ENCODE data around the gene GGPS1.
"Not testable (repeated sequence)": the region's sequence is repeated elsewhere in the genome, so short reads cannot be mapped to it uniquely, and the experiment has no call there.

Gene GGPS1

GRCh38 chr1:235295902-235296350, 32.4 kb upstream of the GGPS1 start:
- H3K27ac Mint-ChIP-seq, result peak overlapping the region; percentile 76
- H3K9me3 Mint-ChIP-seq, result no peaks in the 10 kb centered on the region
- H3K4me3 Mint-ChIP-seq, result no peak overlapping the region
- no peak for DNase-seq
- H3K27me3 Mint-ChIP-seq, result no peaks in the 10 kb centered on the region
- H3K4me1 Mint-ChIP-seq (ENCODE audit: low read depth), result peaks cover 60% of the 10 kb centered on the region
- peaks cover 10% of the 10 kb centered on the region for H3K36me3 Mint-ChIP-seq (ENCODE audit: low read depth)

DNA sequence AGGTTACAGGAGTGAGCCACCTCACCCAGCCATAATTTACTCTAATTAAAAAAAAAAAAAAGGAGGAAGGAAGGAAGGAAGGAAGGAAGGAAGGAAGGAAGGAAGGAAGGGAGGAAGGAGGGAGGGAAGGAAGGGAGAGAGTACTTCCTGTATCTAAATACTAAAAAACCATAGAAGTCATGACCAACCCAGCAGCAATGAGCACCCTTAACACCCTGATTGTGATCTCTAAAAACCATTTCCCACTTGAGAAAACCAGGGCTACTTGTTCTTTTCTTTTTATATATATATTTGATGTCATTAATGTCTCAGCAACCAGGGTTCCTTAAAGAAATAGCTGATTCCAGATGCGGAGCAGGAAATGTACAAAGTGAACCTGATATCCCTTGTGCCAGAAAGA, 31.6 kb upstream of the GGPS1 start:
- no peak for DNase-seq
- Mint-ChIP-seq H3K4me3 (no peak overlapping the region), H3K27ac (peak overlapping the region; percentile 16), H3K9me3 (no peaks in the 10 kb centered on the region), H3K4me1 (ENCODE audit: low read depth) (peaks cover 60% of the 10 kb centered on the region), H3K36me3 (ENCODE audit: low read depth) (peaks cover 10% of the 10 kb centered on the region), H3K27me3 (no peaks in the 10 kb centered on the region)

DNA sequence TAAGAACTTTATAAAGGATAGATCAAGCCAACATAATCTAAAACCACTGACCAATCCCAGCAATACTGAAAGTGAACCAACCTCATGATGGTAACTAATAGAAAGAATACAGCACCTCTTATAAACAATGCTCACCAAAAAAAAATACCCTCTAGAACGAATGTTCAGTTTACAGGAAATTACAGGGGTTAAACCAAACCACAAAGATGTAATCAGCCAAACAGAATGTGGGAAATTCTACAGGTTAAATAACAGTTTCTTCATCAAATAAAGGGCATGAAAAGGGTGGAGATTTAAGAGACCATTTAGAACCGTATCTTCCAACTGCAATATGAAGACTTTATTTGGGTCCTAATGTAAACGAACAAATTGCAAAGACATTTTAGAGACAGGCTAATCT, 30.8 kb upstream of the GGPS1 start:
- Mint-ChIP-seq H3K27ac (peak overlapping the region; percentile 84), H3K27me3 (no peaks in the 10 kb centered on the region), H3K36me3 (ENCODE audit: low read depth) (peaks cover 10% of the 10 kb centered on the region), H3K4me3 (peak overlapping the region; percentile 44), H3K9me3 (no peaks in the 10 kb centered on the region), H3K4me1 (ENCODE audit: low read depth) (peaks cover 59% of the 10 kb centered on the region)
- no peak for DNase-seq

DNA sequence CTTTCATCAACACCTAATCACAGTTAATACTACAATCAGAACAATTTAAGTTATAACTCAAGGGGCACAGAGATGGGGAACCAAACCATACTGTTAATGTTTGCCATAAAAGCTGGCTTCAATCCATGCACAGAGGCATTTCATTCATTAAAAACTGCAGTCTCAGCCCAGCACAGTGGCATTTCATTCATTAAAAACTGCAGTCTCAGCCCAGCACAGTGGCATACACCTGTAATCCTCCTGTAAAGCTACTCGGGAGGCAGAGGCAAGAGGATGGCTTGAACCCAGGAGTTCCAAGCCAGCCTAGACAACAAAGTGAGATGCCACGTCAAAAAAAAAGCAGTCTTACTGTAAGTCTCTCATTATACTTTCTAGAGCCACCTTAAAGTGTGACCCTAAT, 29.6 kb upstream of the GGPS1 start:
- H3K27me3 Mint-ChIP-seq, result no peaks in the 10 kb centered on the region
- H3K9me3 Mint-ChIP-seq, result no peaks in the 10 kb centered on the region
- H3K27ac Mint-ChIP-seq, result peak overlapping the region; percentile 85
- peak overlapping the region; percentile 7 for H3K4me3 Mint-ChIP-seq
- no peak for DNase-seq
- peaks cover 14% of the 10 kb centered on the region for H3K36me3 Mint-ChIP-seq (ENCODE audit: low read depth)
- peaks cover 58% of the 10 kb centered on the region for H3K4me1 Mint-ChIP-seq (ENCODE audit: low read depth)

DNA sequence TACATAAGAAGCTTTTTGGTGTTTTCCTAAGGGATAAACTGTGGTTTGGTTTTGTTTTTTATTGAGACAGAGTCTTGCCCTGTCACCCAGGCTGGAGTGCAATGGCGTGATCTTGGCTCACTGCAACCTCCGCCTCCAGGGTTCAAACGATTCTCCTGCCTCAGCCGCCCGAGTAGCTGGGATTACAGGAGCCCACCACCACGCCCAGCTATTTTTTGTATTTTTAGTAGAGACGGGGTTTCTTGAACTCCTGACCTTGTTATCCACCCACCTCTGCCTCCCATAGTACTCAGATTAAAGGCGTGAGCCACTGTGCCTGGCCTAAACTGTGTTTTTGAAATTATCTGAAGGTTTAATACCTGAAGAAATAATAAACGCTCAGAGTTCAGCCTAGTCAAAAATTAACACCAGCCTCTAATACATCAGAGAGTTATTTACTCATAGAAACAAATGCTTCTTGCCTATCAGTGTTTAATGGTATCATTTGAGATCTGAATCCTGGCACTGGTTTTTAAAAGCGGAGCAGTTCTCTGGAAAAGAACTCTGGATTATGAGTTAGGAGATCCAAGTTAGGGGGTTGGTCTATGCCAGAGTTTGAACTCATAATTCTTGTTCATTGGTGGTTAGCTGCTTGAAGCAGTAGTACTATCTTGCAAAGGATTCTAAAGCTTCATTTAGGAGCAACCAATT, 29.1 kb upstream of the GGPS1 start:
- no peaks in the 10 kb centered on the region for H3K9me3 Mint-ChIP-seq
- peak overlapping the region; percentile 85 for H3K27ac Mint-ChIP-seq
- peaks cover 61% of the 10 kb centered on the region for H3K4me1 Mint-ChIP-seq (ENCODE audit: low read depth)
- H3K27me3 Mint-ChIP-seq, result no peaks in the 10 kb centered on the region
- peaks cover 15% of the 10 kb centered on the region for H3K36me3 Mint-ChIP-seq (ENCODE audit: low read depth)
- no peak for DNase-seq
- H3K4me3 Mint-ChIP-seq, result peak overlapping the region; percentile 15

GRCh38 chr1:235302143-235302542, 26.2 kb upstream of the GGPS1 start:
- Mint-ChIP-seq H3K36me3 (ENCODE audit: low read depth) (peaks cover 16% of the 10 kb centered on the region), H3K4me3 (no peak overlapping the region), H3K27ac (no peak overlapping the region), H3K9me3 (no peaks in the 10 kb centered on the region), H3K27me3 (no peaks in the 10 kb centered on the region), H3K4me1 (ENCODE audit: low read depth) (peaks cover 71% of the 10 kb centered on the region)
- no peak for DNase-seq

DNA sequence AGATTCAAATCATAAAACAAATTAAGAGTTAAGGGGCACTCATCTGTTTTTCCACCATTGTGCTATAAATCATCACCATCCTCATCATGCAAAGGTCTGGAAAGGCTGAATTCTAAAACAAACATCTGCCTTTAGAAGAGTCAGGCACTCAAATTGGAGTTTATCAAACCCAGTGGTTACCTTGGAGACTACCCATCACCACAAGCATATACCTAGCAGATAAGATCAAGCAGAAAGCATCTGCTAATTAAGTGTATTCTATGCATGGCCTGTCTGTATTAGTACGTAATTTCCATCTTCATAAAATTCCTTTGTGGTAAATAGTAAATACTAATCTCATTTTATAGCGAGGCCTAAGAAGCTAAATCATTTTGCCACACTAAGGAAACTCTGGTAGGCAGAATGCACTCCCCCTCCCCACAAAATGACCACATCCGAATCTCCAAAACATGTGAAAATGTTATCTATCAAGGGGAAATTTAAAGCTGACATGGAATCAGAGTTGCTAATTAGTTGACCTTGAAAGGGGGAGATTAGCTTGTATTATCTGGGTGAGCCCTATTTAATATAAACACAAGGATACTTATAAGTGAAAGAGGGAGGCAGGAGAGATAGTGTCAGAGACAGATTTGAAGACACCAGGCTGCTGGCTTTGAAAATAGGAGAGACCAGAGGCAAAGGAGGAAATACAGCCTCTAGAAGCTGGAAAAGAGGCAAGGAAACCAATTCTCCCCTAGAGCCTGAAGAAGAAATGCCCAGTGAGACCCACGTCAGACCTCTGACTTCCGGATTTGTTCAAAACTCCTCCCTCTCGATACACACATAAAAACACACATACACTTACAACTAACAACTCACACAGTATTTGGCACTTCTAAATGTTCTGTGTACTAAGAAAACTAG, 23.6 kb upstream of the GGPS1 start:
- H3K27me3 Mint-ChIP-seq, result no peaks in the 10 kb centered on the region
- peaks cover 16% of the 10 kb centered on the region for H3K36me3 Mint-ChIP-seq (ENCODE audit: low read depth)
- peaks cover 57% of the 10 kb centered on the region for H3K4me1 Mint-ChIP-seq (ENCODE audit: low read depth)
- H3K4me3 Mint-ChIP-seq, result peak overlapping the region; percentile 41
- H3K27ac Mint-ChIP-seq, result peak overlapping the region; percentile 83
- no peak for DNase-seq
- H3K9me3 Mint-ChIP-seq, result no peaks in the 10 kb centered on the region

GRCh38 chr1:235307158-235308124, 20.9 kb upstream of the GGPS1 start:
- Mint-ChIP-seq H3K36me3 (ENCODE audit: low read depth) (peaks cover 31% of the 10 kb centered on the region), H3K9me3 (no peaks in the 10 kb centered on the region), H3K27me3 (no peaks in the 10 kb centered on the region), H3K27ac (peak overlapping the region; percentile 79), H3K4me1 (ENCODE audit: low read depth) (peaks cover 66% of the 10 kb centered on the region), H3K4me3 (no peak overlapping the region)
- DNase-seq, result no peak

GRCh38 chr1:235309206-235309605, 19.2 kb upstream of the GGPS1 start:
- not testable (repeated sequence) for DNase-seq, H3K9me3 Mint-ChIP-seq, H3K4me3 Mint-ChIP-seq, H3K27ac Mint-ChIP-seq, H3K27me3 Mint-ChIP-seq
- peaks cover 30% of the 10 kb centered on the region for H3K36me3 Mint-ChIP-seq (ENCODE audit: low read depth)
- peaks cover 71% of the 10 kb centered on the region for H3K4me1 Mint-ChIP-seq (ENCODE audit: low read depth)

DNA sequence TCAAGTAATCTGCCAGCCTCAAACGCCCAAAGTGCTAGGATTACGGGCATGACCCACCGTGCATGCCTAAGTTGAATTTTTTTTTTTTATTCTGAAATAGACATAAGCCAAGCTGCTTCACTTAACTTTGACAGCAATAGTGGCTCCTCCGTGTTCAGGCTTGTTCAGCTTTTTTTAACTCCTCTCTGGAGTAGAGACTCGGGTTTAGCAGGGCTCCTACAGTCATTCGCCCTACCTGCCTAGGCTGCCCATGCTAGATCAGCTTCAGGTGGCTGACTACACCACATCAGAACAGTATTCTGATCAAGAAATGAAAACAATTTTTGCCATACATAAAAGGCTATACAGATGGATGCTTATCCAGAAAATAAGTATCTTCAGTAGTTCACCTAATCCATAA, 15.1 kb upstream of the GGPS1 start:
- Mint-ChIP-seq H3K4me1 (ENCODE audit: low read depth) (peaks cover 64% of the 10 kb centered on the region), H3K27ac (peak overlapping the region; percentile 83), H3K27me3 (no peaks in the 10 kb centered on the region), H3K9me3 (no peaks in the 10 kb centered on the region), H3K4me3 (peak overlapping the region; percentile 42), H3K36me3 (ENCODE audit: low read depth) (peaks cover 28% of the 10 kb centered on the region)
- DNase-seq, result no peak

DNA sequence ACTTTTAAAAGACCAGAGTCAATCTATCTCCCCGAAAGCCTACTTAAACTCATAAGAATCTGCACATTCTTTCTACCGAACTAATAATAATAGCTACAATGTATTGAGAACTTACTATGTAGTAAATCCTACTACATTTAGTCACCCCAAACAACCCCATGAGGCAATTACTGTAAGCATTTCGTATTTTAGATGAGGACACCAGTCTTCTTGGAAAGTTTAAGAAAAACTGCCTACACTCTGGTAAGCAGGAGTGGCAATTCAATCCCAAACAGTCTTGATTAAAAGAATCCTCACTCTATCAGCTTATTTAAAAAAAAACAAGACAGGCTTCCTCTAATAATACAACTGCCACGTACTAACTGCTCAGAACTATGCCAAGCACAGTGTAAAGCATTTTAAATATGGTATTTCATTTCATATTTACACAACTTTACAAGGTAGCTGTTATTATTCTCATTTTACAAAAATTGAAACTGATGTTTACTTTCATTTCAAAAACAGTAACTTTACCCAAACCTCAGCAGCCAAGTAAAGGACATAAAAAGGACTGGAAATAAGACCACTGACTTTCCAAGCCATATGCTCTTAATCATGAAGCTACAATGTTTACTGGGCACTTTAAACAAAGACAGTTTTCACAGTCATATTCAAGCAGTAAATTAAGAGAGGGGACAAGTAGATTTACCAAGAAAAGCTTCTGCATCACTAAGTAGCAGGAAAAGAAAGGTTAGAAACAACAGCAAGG, 14.3 kb upstream of the GGPS1 start:
- Mint-ChIP-seq H3K27ac (peak overlapping the region; percentile 83), H3K36me3 (ENCODE audit: low read depth) (peaks cover 36% of the 10 kb centered on the region), H3K4me3 (peak overlapping the region; percentile 42), H3K4me1 (ENCODE audit: low read depth) (peaks cover 71% of the 10 kb centered on the region), H3K27me3 (no peaks in the 10 kb centered on the region), H3K9me3 (no peaks in the 10 kb centered on the region)
- DNase-seq, result no peak

GRCh38 chr1:235315173-235315572, 13.2 kb upstream of the GGPS1 start:
- no peak for DNase-seq
- H3K27me3 Mint-ChIP-seq, result no peaks in the 10 kb centered on the region
- peaks cover 43% of the 10 kb centered on the region for H3K36me3 Mint-ChIP-seq (ENCODE audit: low read depth)
- peak overlapping the region; percentile 59 for H3K27ac Mint-ChIP-seq
- H3K4me3 Mint-ChIP-seq, result no peak overlapping the region
- H3K4me1 Mint-ChIP-seq (ENCODE audit: low read depth), result peaks cover 76% of the 10 kb centered on the region
- no peaks in the 10 kb centered on the region for H3K9me3 Mint-ChIP-seq

DNA sequence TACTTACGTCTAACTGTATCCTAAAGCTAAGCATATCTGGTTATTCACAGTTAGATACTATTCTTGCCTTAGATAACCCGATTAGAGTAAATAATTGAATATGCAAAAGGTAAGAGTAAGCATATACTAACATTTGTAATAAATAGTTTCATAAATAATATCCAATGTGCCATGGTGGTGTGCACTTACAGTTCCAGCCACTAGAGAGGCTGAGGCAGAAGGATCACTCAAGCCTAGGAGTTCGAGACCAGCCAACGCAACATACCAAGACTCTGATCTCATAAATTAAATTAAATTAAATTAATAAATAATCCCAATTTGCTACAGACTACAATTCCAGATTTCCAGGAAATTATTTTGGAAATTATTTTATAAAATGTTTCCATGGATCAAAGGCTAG, 12.6 kb upstream of the GGPS1 start:
- Mint-ChIP-seq H3K9me3 (no peaks in the 10 kb centered on the region), H3K27ac (no peak overlapping the region), H3K36me3 (ENCODE audit: low read depth) (peaks cover 43% of the 10 kb centered on the region), H3K27me3 (no peaks in the 10 kb centered on the region), H3K4me3 (no peak overlapping the region), H3K4me1 (ENCODE audit: low read depth) (peaks cover 77% of the 10 kb centered on the region)
- no peak for DNase-seq
